GM18507 (cell line): ENCODE results near the gene AIMP1.

Experiments
- DNase-seq: peaks from one replicate; pipeline ENCODE4 v3.0.0; 2011; ENCODE audit warnings: low read depth; ENCODE audit not compliant: insufficient read length; ENCODE audit errors: extremely low spot score
- FAIRE-seq: peaks from 2 replicates; lab custom pipeline; 2011; peaks lifted over from hg19 to GRCh38; lab: Jason Lieb, UNC

The AIMP1 gene

GRCh38 chr4:106315968-106316772, at the start of gene AIMP1, which contains the start of gene TBCK:
TSS of gene AIMP1 (plus strand) at chr4:106316550. CDS start at chr4:106325010, 8,460 bp downstream.
TSS of gene TBCK (minus strand) at chr4:106316209. CDS start at chr4:106308960, 7,249 bp downstream.
- DNase-seq (peak; percentile 54), FAIRE-seq (peak; percentile 97)

GRCh38 chr4:106268786-106269185, 47.6 kb upstream of the AIMP1 start:
- no peak for FAIRE-seq
- DNase-seq: no peak

GRCh38 chr4:106269711-106270110, 46.6 kb upstream of the AIMP1 start:
- DNase-seq: no peak
- FAIRE-seq: no peak

GRCh38 chr4:106270736-106271135, 45.6 kb upstream of the AIMP1 start:
- no peak for DNase-seq
- no peak for FAIRE-seq

- no peak for DNase-seq
- FAIRE-seq: no peak
Observed at GRCh38 chr4:106273831-106274230, 42.5 kb upstream of the AIMP1 start.

GRCh38 chr4:106277140-106277675, 39.1 kb upstream of the AIMP1 start:
- DNase-seq (no peak), FAIRE-seq (peak; percentile 36)

- DNase-seq: no peak
- no peak for FAIRE-seq
Observed at GRCh38 chr4:106284227-106284626, 32.1 kb upstream of the AIMP1 start.

- FAIRE-seq (no peak), DNase-seq (no peak)
Observed at GRCh38 chr4:106286611-106287010, 29.7 kb upstream of the AIMP1 start.

- no peak for DNase-seq
- no peak for FAIRE-seq
Observed at GRCh38 chr4:106287353-106287969, 28.9 kb upstream of the AIMP1 start.

- FAIRE-seq: no peak
- DNase-seq: no peak
Observed at GRCh38 chr4:106289737-106290136, 26.6 kb upstream of the AIMP1 start.

GRCh38 chr4:106291678-106292077, 24.7 kb upstream of the AIMP1 start:
- FAIRE-seq (no peak), DNase-seq (no peak)

- no peak for DNase-seq
- no peak for FAIRE-seq
Observed at GRCh38 chr4:106294062-106294461, 22.3 kb upstream of the AIMP1 start.

GRCh38 chr4:106297245-106298035, 18.9 kb upstream of the AIMP1 start:
- DNase-seq (no peak), FAIRE-seq (no peak)

- FAIRE-seq (no peak), DNase-seq (no peak)
Observed at GRCh38 chr4:106299977-106300376, 16.4 kb upstream of the AIMP1 start.

- FAIRE-seq: peak; percentile 35
- DNase-seq: no peak
Observed at GRCh38 chr4:106301393-106302061, 14.8 kb upstream of the AIMP1 start.

GRCh38 chr4:106302062-106302438, 14.3 kb upstream of the AIMP1 start:
- no peak for DNase-seq
- no peak for FAIRE-seq

GRCh38 chr4:106303548-106304281, 12.6 kb upstream of the AIMP1 start:
- no peak for DNase-seq
- FAIRE-seq: no peak

GRCh38 chr4:106304632-106305031, 11.7 kb upstream of the AIMP1 start:
- FAIRE-seq (no peak), DNase-seq (no peak)
